Right atrium auricular region (tissue), 2 donors: ENCODE results near the gene VSNL1. TPM values are rescaled to one million over a fixed set of nuclear protein-coding genes. Genes with fewer than 3 reads are reported as not detected.

Experiments
- DNase-seq: peaks from one replicate; pipeline ENCODE4 v3.0.0-alpha.2; 2019; ENCODE audit warnings: low spot score
- H3K27ac ChIP-seq, 2 donors: fragments of 200-600 bp; sonication (generic); 1 replicate in 1 of 2; 2 replicates in 1 of 2; pipeline ENCODE4 v1.5.1; 2016 to 2019
- H3K27me3 ChIP-seq, 2 donors: fragments of 200-600 bp; sonication (generic); one replicate each; pipeline versions ENCODE4 v1.5.1 to v1.6.0; 2017 to 2019
- H3K36me3 ChIP-seq: fragments of 200-600 bp; sonication (generic); one replicate; pipeline ENCODE4 v1.5.1; 2016
- H3K4me1 ChIP-seq, 2 donors: fragments of 200-600 bp; sonication (generic); one replicate each; pipeline versions ENCODE4 v1.5.1 to v1.6.0; 2017 to 2019
- H3K4me3 ChIP-seq, 2 donors: fragments of 200-600 bp; sonication (generic); 1 replicate in 1 of 2; 2 replicates in 1 of 2; pipeline ENCODE4 v1.5.1; 2017 to 2019; ENCODE audit warnings: mild to moderate bottlenecking in 1 of 2, moderate library complexity in 1 of 2
- H3K9me3 ChIP-seq, 2 donors: fragments of 200-600 bp; sonication (generic); one replicate each; pipeline ENCODE4 v1.5.1; 2019
- CTCF ChIP-seq, 2 donors: fragments of 200-600 bp; sonication (generic); IDR thresholded peaks; one replicate each; pipeline ENCODE4 v1.5.1; 2019; ENCODE audit warnings: antibody characterized with exemption in 2 of 2
- total RNA-seq, 2 donors: library from RNA; depleted of rRNA; stranded (reverse); fragments of >200 nt; gene quantifications; one replicate each; pipeline ENCODE4 v1.1.0, GENCODE V29; 2016

Gene VSNL1
- total RNA-seq, 2 donors from 2014 or later: 30.2 to 41.7 TPM

- H3K9me3 ChIP-seq: no peaks in the 10 kb centered on the region
Measured at GRCh38 chr2:17594533-17595401, 54.3 kb downstream of the VSNL1 start.

GRCh38 chr2:17599617-17600016 lies 59.1 kb downstream of the VSNL1 start:
- TF ChIP-seq CTCF (IDR thresholded peaks at IDR 0.05): no peak
- peak overlapping the region in 1 of 2 donors; percentile 80 for H3K27ac ChIP-seq

More at GRCh38 chr2:17594533-17595401, 54.3 kb downstream of the VSNL1 start:
- no peak for DNase-seq
- Histone ChIP-seq H3K4me1 (peaks cover 0 to 18% of the 10 kb centered on the region in 2 donors), H3K36me3 (no peaks in the 10 kb centered on the region), H3K4me3 (no peak overlapping the region), H3K27me3 (no peaks in the 10 kb centered on the region), H3K27ac (peak overlapping the region; percentile 5 to 55)
- TF ChIP-seq CTCF (IDR thresholded peaks at IDR 0.05): no peak

GRCh38 chr2:17600556-17601204 lies 60.2 kb downstream of the VSNL1 start:
- H3K4me1 ChIP-seq: peaks cover 0 to 5% of the 10 kb centered on the region in 2 donors

More at GRCh38 chr2:17599617-17600016, 59.1 kb downstream of the VSNL1 start:
- DNase-seq: no peak
- Histone ChIP-seq H3K4me3 (no peak overlapping the region), H3K36me3 (no peaks in the 10 kb centered on the region), H3K27me3 (no peaks in the 10 kb centered on the region), H3K9me3 (no peaks in the 10 kb centered on the region), H3K4me1 (peaks cover 0 to 11% of the 10 kb centered on the region in 2 donors)

GRCh38 chr2:17604050-17604449 lies 63.6 kb downstream of the VSNL1 start:
- no peak overlapping the region for H3K27ac ChIP-seq
- no peak for TF ChIP-seq CTCF (IDR thresholded peaks at IDR 0.05)
- H3K9me3 ChIP-seq: no peaks in the 10 kb centered on the region
- no peak for DNase-seq
- peaks cover 0 to 18% of the 10 kb centered on the region in 2 donors for H3K4me1 ChIP-seq
- no peak overlapping the region for H3K4me3 ChIP-seq
- no peaks in the 10 kb centered on the region for H3K27me3 ChIP-seq
- no peaks in the 10 kb centered on the region for H3K36me3 ChIP-seq

More at GRCh38 chr2:17600556-17601204, 60.2 kb downstream of the VSNL1 start:
- Histone ChIP-seq H3K36me3 (no peaks in the 10 kb centered on the region), H3K4me3 (no peak overlapping the region), H3K9me3 (no peaks in the 10 kb centered on the region), H3K27ac (peak overlapping the region; percentile 1 to 80), H3K27me3 (no peaks in the 10 kb centered on the region)
- no peak for DNase-seq
- TF ChIP-seq CTCF (IDR thresholded peaks at IDR 0.05): no peak

- Histone ChIP-seq H3K4me3 (no peak overlapping the region), H3K36me3 (no peaks in the 10 kb centered on the region), H3K9me3 (no peaks in the 10 kb centered on the region), H3K27ac (no peak overlapping the region), H3K4me1 (peaks cover 0 to 28% of the 10 kb centered on the region in 2 donors), H3K27me3 (no peaks in the 10 kb centered on the region)
- no peak for TF ChIP-seq CTCF (IDR thresholded peaks at IDR 0.05)
- DNase-seq: no peak
Measured at GRCh38 chr2:17605696-17606095, 65.2 kb downstream of the VSNL1 start.
